GM19452 (cell line): ENCODE measurements around the gene TRAK1.

Experiments used
- ATAC-seq: cut with Tn5 transposase; IDR thresholded peaks from one replicate; pipeline ENCODE4 v1.9.1; 2021; ENCODE audit not compliant: unreplicated experiment

The TRAK1 gene

DNA sequence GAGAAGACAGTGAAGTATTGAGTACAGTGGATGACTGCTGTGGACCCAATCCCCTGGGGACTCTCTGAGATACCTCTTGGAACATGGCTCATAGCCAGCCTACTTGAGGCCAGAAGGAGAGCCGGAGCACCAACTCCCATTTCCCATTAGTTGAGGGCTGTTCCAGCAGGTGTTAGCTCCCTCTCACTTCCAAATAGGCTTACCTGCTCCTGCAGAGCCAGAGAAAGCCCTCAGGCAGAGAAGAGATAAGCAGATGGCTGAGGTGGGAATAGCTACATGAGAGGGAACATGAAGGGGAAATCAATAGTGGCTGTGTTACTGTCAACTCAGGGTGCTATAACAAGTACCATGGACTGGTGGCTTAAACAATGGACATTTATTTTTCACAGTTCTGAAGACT, 179.4 kb downstream of the TRAK1 start:
- no peak for ATAC-seq

- ATAC-seq: no peak
Observed at GRCh38 chr3:42271786-42272185, 180.6 kb downstream of the TRAK1 start.

DNA sequence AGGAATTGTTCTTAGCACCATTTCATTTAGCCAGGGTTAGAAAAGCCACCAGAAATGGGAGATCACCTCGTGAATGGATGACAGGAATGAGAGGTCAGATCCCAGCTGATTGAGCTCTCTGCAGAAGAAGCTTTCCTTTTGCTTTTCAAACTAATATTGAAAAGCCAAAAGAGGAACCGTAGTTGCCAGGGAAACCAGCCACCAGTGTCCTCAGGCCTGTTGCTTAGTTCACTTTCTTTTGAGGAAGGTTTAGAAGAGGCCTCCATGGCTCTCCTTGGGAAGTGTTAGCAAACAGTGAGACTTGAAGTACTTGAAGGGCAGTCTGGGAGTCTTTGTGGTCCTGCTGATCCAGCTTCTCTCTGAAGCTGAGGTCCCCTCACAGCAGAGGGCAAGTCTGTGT, 182.2 kb downstream of the TRAK1 start:
- no peak for ATAC-seq

DNA sequence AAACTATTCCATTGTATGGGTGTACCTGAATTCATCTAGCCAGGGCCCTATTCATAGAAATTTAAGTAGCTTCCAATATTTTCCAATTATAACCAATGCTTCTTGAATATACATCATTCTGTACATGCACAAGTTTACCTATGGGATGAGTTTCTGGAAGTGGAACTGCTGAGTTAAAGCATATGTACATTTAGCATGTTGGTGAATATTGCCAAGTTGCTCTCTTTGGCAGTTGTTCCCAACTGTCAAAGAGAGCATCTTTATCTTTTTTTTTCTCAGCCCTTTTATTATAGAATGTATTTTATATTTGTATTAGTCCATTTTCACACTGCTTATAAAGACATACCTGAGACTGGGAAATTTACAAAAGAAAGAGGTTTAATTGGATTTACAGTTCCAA, 183.1 kb downstream of the TRAK1 start:
- ATAC-seq: no peak

DNA sequence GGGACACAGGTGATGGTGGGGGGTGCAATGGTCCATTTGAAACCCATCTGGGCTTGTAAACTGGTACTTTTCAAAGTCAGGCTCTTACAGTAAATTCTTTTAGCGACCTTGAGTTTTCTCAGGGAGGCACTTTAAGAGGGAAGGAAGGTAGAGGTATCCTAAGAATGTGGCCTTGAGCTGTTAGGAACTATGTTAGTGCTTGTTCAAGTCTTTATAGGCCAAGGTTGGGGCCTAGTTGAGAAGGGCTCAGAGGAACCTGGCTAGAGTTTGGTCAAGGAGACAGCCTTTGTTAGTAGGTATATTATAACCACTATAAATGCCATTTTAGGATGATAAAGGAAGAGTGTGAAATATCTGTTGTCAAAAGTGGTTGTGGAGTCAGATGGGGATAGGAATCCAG, 184.1 kb downstream of the TRAK1 start:
- ATAC-seq: no peak
